GM19438 (cell line): ENCODE measurements around the gene FBRS.
"Not testable (repeated sequence)": the region's sequence is repeated elsewhere in the genome, so short reads cannot be mapped to it uniquely, and the experiment has no call there.

Experiments used
- ATAC-seq: cut with Tn5 transposase; IDR thresholded peaks from one replicate; pipeline ENCODE4 v1.9.1; 2021; ENCODE audit warnings: low read depth; ENCODE audit not compliant: unreplicated experiment

The FBRS gene

DNA sequence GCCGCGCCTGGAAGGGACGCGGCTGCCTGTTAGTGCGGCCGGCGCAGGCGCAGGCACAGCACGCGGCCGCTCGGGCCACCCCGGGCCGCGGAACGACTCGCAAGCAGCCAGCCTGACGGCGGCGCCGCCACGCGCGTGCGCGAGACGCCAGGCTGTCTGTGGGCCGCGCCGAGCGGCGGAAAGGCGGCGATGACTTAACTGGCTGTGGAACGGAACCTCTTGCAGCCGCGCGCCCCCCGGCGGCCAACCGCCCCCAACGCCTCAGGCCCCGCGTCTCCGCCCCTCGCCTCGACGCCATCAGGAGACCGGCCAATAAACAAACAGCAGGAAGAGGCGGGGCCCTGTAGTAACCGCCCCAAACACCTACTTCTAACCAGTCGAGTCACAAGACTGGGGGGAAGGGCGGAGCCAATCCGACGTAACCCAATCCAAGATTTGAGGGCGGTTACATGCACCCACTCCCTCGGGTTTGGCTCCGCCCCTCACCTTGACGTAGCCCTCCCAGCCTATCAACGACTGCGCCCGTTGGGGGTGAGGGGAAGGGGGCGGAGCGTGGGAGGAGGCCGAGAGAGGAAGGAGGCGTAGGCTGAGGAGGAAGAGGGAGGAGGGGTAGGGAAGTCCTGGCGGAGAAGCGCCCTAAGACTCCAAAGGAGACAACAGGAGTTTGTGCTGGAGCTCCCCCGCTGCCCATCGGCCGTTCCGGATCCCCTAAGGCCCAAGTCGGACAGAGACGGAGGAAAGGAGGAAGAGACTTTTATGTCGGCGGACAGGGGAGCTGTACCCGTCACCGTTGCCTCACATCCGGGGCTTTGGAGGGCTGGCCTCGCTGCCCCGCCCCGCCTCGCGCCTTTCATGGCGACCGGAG lies at the start of gene FBRS:
Gene FBRS (plus strand): TSS at position 566 of the 865 bp plus-strand sequence. CDS start 1,088 bp downstream, outside the sequence.
- peak; percentile 68 for ATAC-seq

DNA sequence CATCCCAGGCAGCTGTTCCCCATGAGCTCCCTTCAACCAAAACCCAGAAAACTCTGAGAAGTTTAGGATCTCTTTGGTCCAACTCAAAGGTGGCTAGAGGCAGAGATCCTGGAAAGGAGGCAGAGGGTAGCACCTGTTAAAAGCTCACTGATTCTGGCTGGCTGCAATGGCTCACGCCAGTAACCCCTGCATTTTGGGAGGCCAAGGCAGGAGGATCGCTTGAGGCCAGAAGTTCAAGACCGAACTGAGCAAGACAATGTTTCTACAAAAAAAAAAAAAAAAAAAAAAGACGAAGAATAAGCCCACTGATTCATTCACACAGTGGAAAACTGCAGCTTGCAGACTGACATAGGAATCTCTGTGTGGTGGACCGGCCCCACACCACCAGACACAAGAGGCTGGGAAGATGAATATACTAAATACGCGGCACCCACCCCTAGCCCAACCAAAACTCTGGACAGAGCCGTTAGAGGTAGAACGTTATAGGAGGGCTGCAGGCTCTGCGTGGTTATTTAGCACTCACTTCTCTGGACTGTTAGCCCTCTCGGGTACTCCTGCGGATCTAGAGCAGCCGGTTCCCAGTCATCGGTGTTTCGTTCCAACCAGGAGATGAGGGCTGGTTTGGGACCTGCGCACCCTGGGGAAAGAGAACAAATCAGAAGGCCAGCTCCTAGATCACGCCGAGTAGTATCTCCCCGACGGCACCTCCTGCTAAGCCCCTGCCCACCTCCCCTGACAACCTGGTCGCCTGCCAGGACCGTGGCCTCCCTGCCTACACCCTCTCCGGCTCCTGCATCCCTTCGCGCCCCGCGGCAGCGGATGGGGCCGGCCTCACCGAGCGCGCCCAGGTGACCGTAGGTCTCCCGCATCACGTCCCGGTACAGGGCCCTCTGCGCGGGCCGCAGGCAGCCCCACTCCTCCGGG lies 49.0 kb upstream of the FBRS start:
- ATAC-seq: peak; percentile 17

DNA sequence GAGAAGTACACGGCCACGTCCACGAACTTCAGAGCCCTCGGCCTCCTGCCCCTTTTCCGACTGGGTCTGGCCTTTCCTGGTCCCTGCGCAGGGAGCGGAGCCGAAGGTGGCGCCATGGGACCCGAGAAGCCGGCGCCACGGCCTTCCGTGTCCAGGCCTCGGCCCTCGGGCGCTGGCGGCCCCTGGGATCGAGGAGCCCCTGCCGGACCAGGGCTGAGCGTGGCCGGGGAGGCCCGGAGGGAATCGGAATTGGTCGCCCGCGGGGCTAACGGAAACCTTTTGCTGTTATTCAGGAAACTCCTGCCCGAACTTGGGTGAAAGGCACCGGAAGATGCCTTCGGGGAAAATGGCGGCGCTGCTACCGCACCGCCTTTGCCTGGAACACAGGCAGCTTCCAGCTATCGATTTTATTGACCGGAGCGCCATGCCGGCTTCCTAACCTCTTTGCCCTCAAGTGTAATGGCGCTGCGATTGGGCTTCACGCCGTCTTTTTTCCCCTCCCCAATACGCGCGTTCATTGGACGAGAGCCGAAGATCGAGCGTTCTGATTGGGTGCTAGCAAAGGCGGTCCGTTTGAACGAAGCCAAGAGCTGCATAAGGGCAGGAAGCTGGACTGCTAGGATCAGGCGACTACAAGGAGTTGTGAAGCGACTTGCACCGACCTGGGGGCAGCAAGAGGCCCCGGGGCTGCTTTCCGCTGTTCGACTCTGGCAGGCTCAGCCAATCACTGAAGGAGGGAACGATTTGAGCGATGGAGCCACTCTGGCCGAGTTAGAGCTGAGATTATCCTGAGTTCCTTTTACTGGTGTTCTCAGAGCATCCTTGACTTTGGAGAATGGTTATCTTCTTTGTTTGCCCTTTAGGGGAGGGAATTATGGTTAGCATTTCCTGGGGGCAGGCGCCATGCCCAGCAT lies 48.0 kb upstream of the FBRS start, which contains the start of gene ZNF689:
Gene ZNF689 (minus strand): TSS at position 464 of the 914 bp plus-strand sequence. CDS start 348 bp downstream, at position 116.
- peak; percentile 94 for ATAC-seq

DNA sequence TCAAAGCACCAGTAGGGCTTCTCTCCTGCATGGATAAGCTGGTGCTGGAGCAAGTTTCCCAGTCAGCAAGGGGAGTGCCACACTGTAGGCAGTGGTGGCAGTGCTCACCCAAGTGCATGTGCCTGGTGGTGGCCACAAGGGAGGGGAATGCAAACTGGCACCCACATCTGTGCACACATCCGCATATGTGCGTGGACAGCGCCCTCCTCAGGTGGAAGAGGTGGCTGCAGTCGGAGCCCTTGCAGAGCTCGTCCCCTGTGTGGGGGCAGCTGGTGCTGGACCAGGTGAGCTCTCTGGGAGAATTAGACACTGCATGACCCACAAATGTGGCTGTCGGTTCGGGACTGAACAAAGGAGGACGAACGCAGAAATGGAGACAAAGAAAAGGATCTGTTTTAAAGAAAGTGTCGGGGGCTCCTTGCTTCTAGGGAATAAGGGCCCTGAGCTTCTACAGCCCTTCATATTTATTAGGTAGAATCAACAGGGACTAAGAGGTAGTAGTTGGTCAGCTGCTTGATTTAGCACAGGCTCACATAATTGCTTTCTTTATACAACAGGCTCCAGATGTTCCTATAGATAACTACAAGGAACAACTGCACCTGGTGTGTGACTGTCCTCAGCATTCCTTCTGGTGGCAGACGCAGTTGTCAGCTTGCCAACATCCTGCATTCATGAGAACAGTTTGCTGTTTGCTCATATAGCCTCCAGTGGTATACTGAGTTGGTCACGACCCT lies 42.7 kb upstream of the FBRS start:
- ATAC-seq: no peak

DNA sequence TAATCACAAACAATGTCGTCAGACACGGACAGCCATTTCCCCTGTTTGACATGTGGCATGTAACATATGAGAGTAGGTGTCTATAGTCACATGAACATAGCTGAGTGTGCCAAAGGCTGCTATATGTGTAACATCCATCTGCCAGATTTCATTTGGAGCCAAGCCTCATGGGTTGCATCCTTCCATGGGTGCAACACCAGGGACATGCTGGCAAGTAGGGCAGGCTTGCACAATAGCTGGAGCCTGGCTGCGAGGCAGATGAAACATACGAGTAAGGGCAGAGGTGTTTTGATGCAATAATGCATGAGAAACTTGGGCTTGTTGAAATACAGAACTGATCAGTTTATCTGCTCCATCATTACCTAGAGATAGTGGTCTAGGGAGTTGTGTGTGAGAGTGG lies 39.0 kb upstream of the FBRS start:
- ATAC-seq: no peak

DNA sequence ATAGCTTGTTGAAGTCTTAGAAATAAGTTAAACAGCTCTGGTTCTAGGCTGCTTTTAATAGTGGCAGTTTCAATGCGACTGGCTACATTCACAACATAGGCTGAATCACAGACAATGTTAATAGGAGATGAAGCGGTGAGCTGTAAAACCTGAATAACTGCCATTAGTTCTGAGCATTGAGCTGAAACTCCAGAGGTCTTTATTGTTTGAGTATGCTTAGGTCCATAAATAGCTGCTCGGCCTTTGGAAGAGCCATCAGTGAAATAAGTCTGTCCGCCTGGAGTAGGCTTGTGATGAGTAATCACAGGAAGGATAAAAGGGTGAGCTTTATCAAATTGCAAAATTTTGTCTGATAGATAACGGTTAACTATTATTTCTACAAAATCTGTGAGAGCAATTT lies 38.6 kb upstream of the FBRS start:
- no peak for ATAC-seq

DNA sequence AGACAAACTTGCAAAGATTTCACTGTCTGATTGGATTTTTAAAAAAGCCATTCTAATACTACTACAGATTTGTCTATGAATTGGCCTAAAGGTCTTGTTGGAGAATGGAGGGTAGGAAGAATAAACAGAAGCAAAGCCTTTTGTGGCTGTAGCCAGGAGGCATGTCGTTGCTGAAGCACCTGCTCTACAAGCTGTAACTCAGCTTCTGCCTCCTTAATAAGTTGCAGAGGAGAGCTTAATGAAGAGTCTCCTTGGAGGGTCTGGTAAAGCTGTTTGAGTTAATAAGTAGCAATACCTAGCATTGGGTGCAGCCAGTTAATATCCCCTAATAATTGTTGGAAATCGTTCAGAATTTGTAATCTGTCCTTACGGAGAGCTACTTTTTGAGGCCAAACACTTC lies 38.1 kb upstream of the FBRS start:
- no peak for ATAC-seq

DNA sequence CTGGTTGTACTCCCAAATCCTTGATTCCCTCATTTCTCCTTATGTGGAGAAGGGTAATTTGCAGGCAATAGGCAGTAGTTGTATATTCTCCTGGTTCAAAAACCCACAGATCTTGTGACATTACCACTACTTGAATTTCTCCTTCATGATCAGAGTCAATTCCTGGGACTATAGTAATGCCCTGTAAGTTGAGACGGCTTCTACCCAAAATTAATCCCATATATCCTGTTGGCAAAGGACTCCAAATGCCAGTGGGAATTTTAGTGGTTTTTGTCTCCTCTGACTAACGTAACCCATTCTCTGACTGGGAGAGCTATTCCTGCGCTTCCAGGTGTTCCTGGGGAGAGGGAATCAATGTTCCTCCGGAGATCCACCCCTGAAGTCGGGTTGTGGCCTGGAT lies 36.5 kb upstream of the FBRS start:
- no peak for ATAC-seq

DNA sequence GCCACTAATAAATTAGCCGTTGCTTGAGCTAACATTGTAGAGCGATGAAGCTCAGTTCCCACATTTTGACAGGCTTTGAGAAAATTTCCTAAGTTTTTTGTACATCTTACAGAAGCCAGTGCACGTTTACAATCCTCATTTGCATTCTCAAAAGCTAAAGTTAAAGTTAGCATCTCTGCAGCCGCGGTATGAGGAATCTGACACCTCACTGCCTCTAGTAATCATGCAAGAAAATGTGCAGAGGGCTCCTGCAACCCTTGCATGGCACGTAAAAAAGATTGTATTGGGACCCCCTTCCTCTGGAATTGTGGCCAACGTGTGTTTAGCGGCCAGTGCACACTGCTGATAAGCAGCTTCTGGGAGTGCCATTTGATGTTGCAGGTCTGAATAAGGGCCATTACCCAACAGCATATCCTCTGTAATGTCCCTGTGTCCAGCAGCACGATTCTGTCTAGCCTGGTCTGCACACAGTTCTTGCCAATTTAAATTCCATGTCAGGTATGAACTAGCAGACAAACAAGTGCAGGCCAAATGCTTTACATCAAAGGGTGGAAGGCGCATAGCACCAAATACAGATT lies 35.7 kb upstream of the FBRS start:
- ATAC-seq: no peak

DNA sequence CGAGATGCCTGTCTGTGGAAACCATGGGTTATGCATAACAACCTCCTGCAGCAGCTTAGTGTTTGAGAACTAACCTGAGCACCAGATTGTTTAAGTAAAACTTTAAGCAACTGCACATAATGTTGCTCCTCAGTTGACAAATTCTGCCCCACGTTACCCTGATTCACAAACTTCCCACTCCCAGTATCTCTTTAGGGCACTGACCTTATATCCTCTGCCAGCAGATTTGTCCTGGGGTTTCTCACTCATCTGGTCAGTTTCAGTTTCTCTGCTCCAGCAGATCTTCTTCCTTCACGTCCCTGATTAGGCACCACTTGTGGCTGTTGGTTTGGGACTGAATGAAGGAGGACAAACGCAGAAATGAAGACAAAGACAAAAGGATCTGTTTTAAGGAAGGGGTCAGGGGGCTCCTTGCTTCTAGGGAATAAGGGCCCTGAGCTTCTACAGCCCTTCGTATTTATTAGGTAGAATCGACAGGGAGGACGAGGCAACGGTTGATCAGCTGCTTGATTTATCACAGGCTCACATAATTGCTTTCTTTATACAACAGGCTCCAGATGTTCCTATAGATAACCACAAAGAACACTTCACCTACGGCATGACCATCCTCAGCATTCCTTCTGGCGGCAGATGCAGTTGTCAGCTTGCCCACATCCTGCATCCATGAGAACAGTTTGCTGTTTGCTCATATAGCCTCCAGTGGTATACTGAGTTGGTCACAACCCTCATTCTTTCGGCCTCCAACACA lies 34.5 kb upstream of the FBRS start:
- no peak for ATAC-seq

DNA sequence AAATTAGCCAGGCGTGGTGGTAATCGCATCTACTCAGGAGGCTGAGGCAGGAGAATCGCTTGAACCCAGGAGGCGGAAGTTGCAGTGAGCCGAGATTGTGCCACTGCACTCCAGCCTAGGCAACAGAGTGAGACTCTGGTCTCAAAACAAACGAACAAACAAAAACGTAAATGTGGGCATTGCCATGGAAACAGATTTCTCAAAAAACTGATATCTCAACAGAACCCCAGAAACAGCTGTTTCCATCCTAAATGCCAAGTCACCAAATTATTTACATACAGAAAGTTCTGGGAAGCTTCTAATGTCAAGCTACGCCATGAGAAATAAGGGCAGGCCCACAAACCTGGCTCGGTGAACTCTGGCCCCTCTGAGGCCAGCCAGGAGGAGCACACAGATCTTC lies 32.0 kb upstream of the FBRS start:
- no peak for ATAC-seq

DNA sequence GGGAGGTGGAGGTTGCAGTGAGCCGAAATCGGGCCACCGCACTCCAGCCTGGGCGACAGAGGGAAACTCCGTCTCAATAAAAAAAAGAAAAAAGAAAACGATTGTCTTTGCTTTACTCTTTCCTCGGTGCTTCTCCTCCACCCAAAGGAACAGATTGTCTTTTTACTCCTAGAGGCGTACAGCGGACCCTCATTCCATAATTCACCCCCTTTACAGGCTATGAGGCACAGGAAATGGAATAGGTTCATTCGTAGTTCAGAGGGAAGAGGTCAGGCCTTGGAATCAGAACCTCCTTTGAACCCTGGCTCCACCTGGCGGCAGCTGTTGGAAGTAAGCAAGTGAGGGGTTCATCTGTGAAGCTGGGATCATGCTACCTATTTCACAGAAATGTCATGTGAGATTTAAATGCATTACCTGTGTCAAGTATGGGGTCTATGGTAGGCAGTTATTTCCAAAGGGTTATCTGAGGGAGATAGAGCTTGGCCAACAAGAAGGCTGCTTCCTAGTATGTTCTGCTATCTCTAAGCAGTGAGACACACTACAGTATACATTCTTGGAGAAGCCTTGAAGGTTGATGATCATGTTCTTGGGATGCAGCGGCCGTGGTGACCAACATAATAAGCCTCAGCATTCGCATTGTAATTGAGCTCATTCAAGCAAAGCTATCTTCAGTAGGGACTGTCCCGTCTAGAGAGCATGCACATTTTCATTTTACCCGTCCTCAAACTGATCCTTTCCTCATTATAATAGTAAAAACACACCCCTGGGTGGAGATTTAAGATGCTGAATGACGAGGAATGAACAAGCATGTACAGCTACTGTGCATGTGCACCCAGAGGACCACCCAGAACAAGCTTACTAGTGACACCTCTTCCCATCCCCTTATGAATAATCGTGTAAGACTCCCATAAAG lies 29.3 kb upstream of the FBRS start:
- ATAC-seq: no peak

DNA sequence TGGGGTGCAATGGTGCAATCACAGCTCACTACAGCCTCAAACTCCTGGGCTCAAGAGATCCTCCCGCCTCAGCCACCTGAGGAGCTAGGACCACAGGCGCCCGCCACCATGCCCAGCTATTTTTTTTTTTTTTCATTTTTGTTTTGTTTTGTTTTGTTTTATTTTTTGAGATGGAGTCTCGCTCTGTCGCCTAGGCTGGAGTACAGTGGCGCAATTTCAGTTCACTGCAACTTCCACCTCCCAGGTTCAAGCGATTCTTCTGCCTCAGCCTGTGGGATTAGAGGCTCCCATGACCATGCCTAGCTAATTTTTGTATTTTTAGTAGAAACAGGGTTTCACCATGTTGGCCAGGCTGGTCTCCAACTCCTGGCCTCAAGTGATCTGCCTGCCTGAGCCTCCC lies 25.8 kb upstream of the FBRS start:
- not testable (repeated sequence) for ATAC-seq

DNA sequence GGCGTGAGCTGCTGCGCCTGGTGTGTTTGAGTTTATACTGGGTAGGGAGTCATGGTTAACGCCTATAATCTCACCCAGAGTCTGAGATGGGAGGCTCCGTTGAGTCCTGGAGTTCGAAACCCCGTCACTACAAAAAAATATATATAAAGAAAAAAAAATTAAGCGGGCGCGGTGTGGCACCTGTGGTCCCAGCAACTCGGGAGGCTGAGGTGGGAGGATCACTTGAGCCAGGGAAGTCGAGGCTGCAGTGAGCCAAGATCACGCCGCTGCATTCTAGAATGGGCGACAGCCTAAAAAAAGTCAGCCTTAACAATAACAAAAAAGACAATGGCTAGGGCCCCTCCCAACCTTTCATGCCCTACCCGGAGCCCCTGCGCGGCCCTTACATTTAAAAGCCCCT lies 24.7 kb upstream of the FBRS start:
- ATAC-seq: no peak

DNA sequence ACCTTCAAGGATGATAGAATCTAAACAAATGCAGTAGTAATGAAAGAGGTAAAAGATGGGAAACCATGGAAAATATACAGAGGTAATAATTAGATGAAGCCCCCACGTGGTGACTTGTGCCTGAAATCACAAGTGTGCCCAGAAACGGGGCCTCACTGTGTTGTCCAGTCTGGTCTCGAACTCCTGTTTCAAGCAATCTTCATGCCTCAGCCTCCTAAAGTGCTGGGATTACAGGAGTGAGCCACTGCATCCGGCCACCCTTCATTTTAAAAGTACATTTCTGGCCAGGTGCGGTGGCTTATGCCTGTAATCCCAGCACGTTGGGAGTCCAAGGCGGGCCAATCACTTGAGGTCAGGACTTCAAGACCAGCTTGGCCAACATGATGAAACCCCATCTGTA lies 21.6 kb upstream of the FBRS start:
- ATAC-seq: no peak

DNA sequence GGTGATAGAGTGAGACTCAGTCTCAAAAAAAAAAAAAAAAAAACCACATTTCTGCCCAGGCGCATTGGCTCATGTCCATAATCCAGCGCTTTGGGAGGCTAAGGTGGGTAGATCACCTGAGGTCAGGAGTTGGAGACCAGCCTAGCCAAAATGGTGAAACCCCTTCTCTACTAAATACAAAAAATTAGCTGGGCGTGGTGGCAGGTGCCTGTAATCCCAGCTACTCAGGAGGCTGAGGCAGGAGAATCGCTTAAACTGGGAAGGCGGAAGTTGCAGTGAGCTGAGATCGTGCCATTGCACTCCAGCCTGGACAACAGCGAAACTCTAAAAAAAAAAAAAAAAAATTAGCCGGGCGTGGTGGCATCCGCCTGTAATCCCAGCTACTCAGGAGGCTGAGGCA lies 21.1 kb upstream of the FBRS start:
- ATAC-seq: not testable (repeated sequence)

DNA sequence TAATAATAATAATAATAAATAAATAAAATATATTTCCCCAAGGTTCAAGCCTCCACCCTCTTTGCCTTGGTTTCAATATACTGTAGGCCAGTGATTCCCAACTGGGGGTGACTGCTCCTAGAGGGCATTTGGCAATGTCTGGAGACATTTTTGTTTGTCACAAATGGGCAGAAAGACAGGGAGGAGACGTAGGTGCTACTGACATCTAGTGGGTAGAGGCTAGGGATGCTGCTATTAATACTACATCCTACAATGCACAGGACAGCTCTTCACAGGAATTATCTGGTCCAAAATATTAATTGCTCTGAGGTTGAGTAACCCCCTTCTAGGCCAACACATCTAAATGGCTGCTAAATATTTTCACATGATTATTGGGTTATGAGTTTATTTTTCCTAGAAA lies 20.3 kb upstream of the FBRS start:
- no peak for ATAC-seq
